ENCODE measurements around the gene MBD5. TPM values are rescaled to one million over a fixed set of nuclear protein-coding genes. Genes with fewer than 3 reads are reported as not detected.

MBD5 gene
- total RNA-seq, 1 donor from 2014 or later, result 36.6 TPM

DNA sequence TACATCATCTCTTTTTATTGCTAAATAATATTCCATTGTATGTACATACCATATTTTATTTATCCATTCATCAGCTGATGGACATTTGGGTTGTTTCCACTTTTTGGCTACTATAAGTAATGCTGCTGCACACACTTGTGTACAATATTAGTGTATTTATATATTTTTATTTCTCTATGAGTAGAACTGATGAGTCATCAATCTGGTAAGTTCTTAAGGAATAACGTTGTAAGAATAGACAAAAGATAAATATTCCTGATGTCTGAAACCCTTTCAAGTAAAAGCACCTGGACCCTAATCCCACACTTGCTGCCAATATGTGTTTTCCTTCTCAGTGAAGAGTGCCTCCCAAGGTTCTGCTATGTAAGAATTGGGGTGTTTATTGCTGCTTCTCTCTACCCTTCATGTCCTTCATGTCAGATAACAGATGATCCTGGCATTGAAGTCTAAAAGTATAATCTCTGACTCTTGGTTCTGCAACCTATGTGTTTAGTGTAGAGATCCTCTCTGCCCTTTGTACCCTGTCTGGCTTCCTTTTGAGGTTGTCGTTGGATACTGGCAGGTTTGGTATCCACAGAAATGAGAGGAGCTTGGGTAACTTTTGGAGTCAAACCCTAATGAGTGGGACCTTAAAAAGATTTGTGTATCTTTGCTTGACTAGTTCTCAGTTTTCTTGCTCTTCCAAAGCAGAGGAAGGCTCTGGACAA lies 330.7 kb downstream of the MBD5 start:
- no peak for ATAC-seq
- DNase-seq (ENCODE audit: missing footprints), result no peak
- intact Hi-C loops (cut with DNase I), result no loop called here

DNA sequence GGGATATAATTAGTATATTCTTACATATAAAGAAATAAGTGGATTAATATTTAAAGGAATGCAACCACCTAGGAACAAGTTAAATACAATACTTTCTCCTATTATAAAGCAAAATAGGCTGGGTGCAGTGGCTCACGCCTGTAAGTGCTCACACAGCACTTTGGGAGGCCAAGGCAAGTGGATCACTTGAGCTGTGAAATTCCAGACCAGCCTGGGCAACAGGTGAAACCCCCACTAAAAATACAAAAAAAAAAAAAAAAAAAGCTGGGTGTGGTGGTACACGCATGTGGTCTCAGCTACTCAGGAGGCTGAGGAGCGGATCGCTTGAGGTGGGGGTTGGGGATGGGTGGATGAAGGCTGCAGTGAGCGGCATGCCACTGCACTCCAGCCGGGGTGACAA lies 337.5 kb downstream of the MBD5 start:
- DNase-seq (ENCODE audit: missing footprints) (no peak), ATAC-seq (no peak)
- intact Hi-C loops (cut with DNase I), result no loop called here

DNA sequence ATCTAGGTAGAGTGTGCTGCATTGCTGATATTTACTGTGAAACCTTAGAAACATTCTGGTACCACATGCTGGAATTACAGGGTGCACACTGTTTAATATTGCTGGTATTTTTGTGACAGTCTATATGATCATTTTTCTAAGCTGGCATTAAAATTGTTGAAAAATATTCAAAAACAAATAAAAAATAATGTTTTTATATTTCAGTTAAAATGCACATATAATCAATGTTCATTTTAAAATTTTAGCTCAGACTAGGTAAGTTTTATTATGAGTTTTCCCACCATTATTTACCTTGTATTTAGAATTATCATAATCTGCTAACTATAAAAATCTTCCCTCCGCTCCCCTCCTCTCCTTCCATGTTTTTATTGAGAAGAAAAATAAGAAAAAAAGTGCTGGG lies 339.8 kb downstream of the MBD5 start:
- no peak for DNase-seq (ENCODE audit: missing footprints)
- ATAC-seq, result no peak
- intact Hi-C loops (cut with DNase I), result no loop called here

DNA sequence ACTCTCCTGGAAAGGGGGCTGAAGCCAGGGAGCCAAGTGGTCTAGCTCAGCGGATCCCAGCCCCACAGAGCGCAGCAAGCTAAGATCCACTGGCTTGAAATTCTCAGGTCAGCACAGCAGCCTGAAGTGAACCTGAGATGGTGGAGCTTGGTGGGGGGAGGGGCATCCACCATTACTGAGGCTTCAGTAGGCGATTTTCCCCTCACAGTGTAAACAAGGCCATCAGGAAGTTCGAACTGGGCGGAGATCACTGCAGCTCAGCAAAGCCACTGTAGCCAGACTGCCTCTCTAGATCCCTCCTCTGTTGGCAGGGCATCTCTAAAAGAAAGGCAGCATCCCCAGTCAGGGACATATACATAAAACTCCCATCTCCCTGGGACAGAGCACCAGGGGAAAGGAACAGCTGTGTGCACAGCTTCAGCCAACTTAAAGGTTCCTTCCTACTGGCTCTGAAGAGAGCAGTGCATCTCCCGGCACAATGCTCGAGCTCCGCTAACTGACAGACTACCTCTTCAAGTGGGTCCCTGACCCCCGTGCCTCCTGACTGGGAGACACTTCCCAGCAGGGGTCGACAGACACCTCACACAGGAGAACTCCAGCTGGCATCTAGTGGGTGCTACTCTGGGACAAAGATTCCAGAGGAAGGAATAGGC lies 341.4 kb downstream of the MBD5 start:
- ATAC-seq, result no peak
- DNase-seq (ENCODE audit: missing footprints), result no peak
- intact Hi-C loops (cut with DNase I), result no loop called here

DNA sequence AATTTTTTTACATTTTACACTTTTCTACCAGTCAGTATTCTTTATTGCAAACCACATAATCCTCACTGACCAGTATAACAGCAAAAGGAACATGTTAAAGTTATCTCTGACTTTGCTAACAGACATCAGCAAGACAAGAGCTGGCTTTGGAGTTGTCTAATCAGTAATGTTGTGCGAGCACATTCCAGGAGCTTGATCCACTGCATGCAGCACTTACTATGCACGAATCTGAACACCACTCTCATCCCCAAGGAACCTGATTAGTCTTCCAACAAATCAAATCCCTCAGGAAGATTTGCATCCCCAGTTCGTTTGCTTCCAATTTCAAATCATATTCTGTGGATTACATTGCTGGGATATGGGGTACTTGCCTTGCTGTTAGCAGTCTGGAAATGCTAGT lies 354.3 kb downstream of the MBD5 start:
- no peak for ATAC-seq
- intact Hi-C loops (cut with DNase I), result no loop called here
- DNase-seq (ENCODE audit: missing footprints), result no peak

DNA sequence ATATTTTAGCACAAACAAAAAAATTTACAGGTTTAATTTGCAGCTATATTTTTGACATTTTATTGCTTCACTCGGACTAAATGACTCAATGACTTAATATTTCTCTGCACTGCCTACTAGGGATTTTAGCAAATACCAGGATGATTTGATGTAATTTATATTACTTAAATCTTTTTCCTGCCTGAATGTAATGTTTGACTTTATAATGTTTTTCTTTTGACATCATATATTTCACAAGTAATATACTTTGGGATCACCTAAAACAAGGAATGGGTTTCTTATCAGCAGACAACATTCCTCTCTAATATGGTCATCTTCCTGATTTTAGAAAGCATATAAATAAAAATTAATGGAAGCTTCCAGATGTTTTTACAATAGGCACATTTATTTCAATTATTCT lies 370.4 kb downstream of the MBD5 start:
- intact Hi-C loops (cut with DNase I), result no loop called here
- DNase-seq (ENCODE audit: missing footprints) (no peak), ATAC-seq (no peak)

DNA sequence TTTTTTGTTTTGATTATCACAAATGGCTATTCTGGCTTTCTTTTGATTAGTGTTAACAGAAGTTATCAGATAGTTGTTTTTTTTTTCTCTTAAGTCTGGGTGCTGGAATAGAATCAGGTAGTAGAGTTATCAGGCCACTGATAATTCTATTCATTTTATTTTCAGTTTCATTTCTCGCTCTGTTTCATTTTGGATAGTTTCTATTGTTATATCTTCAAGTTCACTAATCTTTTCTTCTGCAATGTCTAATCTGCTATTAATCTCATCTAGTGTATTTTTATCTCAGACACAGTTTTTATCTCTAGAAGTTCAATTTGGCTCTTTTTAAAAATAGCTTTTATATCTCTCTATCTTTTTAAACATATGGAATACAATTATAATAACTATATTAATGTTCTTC lies 381.9 kb downstream of the MBD5 start:
- DNase-seq (ENCODE audit: missing footprints) (no peak), ATAC-seq (no peak)
- intact Hi-C loops (cut with DNase I), result no loop called here

DNA sequence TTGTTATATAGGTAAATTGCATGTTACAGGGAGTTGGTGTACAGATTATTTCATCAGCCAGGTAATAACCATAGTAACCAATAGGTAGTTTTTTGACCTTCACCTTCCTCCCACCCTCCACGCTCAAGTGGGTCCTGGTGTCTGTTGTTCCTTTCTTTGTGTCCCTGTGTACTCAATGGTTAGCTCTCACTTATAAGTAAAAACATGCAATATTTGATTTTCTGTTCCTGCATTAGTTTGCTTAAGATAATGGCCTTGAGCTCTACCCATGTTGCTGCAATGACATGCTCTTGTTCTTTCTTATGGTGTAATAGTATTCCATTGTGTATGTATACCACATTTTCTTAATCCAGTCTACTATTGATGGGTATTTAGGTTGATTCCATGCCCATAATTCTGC lies 390.0 kb downstream of the MBD5 start:
- ATAC-seq (no peak), DNase-seq (ENCODE audit: missing footprints) (no peak)
- intact Hi-C loops (cut with DNase I), result no loop called here

DNA sequence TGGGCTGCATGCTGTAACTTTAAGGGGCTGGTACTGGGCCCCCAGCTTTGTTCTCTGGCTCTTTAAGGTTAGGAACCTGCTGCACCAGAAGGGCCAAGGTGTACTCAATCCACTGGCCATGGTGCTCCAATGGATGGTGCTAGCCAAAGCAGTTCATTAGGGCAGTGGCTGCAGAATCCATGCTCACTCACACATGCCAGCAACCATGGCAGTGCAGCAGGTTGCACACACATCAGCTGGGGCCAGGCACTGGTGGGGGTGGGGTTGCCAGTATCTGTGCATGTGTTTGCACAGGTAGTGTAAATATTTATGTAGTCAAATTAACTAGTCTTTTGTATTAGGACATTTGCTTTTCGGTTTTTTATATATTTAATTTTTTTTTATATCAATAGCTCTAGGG lies 395.4 kb downstream of the MBD5 start:
- no peak for DNase-seq (ENCODE audit: missing footprints)
- ATAC-seq, result no peak
- intact Hi-C loops (cut with DNase I), result no loop called here

DNA sequence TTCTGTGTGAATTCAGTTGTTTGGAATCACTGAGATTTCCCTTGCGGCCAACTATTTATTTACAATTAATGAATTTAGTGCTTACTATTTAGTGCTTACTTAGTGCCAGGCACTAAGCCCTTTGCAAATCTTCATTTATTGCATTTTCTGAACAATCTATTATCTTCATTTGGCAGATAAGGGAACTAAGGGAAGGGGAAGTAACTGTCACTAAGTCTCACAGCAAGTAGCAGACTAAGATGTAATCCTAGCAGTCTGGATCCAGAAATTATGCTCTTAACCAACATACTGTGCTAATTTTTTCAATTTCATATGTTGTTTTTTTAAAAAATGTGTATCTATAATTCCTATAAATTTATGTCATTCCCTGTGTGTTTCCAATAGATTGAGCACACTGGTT lies 409.2 kb downstream of the MBD5 start:
- intact Hi-C loops (cut with DNase I), result no loop called here

DNA sequence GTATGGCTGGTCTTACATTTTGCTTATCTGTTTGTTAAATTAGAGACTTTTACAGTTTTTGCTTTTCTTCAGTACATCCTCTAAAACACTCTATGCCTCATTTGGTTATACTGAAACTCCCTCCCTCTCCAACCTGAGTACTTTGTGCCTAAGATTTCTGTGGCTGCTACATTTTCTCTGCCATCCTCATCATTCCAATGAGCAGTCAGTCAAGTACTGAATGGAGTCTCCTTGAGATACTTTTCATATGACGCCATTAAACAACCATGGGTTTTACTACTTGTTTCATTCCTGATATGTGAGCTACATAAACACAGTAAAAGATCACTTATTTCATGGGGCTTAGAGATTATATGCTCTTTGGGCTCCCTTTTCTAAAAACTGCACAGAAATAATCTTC lies 427.0 kb downstream of the MBD5 start:
- ATAC-seq, result no peak
- intact Hi-C loops (cut with DNase I), result no loop called here
- DNase-seq (ENCODE audit: missing footprints), result no peak

More for the DNA sequence above, 409.2 kb downstream of the MBD5 start:
- ATAC-seq, result no peak
- no peak for DNase-seq (ENCODE audit: missing footprints)

DNA sequence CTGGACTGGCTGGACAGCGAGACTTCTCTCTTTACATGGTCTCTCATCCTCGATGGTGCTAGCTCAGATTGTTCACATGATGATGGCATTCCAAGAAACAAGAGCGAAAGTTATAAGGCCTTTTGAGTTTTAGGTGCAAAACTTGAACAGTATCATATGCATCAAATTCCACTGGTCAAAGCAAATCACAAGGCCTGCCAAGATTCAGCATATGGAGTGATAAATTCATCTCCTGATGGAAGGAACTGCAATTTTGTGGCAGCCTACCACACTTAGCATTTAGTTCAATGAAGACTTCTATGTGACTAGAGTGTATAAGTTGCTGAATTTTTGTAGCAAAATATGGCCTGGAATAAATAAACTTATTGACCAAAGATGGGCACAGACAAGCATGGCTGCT lies 429.6 kb downstream of the MBD5 start:
- DNase-seq (ENCODE audit: missing footprints) (no peak), ATAC-seq (no peak)
- intact Hi-C loops (cut with DNase I), result no loop called here

DNA sequence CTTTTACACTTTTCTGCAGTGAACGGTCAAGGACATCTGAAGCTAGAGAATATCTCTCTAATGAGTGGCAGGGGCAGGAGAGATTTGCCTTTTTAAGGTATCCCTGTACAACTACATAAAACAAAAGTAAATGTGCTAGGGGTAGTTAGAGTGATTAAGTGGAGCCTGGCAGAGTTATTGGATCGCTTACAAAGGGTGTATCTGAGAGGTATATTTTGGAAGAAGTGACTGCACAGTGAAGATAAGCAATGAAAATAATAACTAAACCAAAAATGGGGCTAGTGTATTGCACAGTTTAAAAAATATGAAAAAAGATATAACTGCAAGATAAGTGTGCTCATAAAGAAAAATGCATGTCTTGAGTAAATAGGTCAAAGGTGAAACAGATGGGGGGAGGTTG lies 430.2 kb downstream of the MBD5 start:
- no peak for ATAC-seq
- DNase-seq (ENCODE audit: missing footprints), result no peak
- intact Hi-C loops (cut with DNase I), result no loop called here

DNA sequence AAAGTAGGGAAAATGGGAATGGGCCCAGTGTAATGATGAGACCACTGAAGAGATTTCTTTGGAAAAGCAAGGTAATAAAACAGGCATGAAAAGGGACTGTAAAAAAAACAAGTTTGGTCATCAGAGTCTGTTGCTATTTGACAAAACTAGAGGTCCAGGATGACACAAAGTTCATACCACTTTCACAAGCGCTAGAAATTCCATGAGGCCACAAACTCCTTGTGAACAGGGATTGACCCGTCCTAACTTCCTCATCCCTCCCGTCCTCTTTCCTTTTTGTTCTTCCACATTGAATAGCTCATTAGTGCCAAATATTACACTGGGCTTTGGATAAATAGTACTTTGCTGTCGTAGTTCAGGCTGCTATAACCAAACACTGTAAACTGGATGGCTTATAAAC lies 434.9 kb downstream of the MBD5 start:
- intact Hi-C loops (cut with DNase I), result no loop called here
- DNase-seq (ENCODE audit: missing footprints), result no peak
- ATAC-seq, result no peak

DNA sequence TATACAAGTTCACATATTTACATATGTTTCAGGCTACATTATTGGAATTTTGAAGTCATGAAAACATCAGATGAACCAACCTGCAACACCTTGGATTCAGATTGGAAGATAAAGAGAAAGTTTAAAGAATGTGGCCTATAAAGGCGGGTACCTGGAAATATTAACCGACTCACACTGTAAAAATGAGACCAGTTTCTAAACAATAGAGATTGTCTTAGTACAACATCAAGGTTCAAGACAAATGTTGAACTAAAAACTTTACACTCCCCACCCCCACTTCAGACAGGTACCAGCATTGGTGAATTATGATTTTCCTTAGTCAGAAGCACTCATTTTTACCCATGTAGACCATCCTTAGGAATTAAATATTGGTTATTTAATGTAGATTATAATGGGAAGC lies 437.3 kb downstream of the MBD5 start:
- no peak for ATAC-seq
- DNase-seq (ENCODE audit: missing footprints), result no peak
- intact Hi-C loops (cut with DNase I), result no loop called here

DNA sequence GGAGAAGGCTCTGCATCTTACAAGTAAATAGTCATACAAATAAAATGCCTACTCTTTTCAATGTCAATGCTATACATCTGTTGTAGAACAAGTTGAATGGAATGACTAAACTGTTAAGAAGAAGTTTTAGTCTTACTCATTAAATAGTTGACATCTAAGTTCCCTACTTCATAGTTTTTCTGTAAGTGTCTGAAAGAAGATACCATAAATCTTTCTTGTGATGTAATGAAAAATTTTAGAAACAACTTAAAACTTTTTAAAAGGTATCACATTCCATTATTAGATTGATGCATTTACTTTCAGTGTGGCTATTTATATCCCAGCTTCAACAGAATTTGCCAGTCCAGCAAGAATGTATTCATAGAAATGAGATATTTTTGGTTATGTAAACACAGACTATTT lies 438.5 kb downstream of the MBD5 start:
- ATAC-seq (no peak), DNase-seq (ENCODE audit: missing footprints) (no peak)
- intact Hi-C loops (cut with DNase I), result no loop called here

DNA sequence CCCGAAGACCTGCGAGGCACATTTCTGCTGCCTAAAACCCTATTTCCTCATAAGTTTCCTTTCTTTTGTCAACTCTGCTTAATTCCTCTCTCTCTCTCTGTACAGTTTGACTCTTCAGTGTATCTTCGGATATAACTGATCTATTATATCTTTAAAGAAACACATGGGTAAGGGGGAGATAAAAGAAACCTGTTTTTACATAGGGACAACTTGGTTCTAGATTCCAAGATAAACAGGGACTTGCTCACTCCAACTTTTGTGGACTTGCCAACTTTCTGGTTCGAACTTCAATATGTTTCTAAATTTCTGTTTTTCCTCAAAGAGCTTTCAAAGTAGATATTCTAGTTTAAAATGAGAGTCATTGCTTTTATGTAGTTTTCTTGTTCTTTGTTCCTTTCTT lies 441.0 kb downstream of the MBD5 start:
- DNase-seq (ENCODE audit: missing footprints) (no peak), ATAC-seq (no peak)
- intact Hi-C loops (cut with DNase I), result no loop called here

DNA sequence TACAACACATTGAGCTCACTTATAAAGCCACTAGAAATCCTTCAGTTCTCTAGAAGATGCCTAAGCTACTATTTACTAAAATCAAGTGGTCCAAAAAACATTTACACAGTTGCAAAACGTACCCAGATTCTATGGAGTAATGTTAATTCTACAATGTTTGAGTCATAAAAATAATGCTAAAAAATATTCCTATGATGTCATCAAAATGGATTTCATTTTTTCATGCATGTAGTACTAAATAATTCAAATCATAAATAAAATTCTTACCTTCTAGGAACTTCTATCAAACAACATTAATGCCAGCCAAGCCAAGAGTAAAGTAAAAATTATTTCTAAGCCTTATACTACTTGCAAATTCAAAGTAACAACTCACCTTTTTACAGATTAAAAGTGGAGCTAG lies 454.7 kb downstream of the MBD5 start:
- DNase-seq (ENCODE audit: missing footprints) (no peak), ATAC-seq (no peak)
- intact Hi-C loops (cut with DNase I), result no loop called here

DNA sequence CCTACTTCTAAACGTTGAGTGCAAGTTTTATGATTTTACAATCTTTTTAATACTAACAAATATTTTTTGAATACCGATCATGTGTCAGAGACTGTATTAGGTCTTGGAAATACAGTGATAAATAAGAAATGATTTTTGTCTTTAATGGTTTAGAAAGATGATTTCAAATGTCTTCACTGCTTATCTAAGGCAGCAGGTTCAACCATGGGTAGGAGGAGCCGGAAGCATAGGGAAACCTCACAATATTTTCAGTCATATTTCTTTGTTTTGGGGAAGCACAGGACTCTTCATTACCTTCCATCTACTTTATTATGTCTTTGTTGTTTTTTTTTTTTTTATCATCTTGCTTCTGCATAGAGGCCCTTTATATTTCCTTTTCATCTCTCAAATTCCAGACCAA lies 458.5 kb downstream of the MBD5 start:
- intact Hi-C loops (cut with DNase I), result no loop called here
- ATAC-seq (no peak), DNase-seq (ENCODE audit: missing footprints) (no peak)

DNA sequence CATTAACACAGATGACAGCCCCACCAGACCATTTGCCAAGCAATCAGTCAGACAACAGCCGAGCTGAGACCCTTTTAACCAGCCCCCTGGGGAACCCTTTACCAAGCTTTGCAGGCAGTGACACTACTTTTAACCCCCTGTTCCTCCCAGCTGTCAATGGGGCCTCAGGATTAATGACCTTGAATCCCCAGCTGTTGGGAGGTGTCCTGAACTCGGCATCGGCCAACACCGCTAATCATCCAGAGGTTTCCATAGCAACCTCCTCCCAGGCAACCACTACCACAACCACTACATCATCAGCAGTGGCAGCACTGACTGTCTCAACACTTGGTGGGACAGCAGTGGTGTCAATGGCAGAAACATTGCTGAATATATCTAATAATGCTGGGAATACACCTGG lies 462.8 kb downstream of the MBD5 start:
- no peak for ATAC-seq
- intact Hi-C loops (cut with DNase I), result no loop called here
- no peak for DNase-seq (ENCODE audit: missing footprints)

DNA sequence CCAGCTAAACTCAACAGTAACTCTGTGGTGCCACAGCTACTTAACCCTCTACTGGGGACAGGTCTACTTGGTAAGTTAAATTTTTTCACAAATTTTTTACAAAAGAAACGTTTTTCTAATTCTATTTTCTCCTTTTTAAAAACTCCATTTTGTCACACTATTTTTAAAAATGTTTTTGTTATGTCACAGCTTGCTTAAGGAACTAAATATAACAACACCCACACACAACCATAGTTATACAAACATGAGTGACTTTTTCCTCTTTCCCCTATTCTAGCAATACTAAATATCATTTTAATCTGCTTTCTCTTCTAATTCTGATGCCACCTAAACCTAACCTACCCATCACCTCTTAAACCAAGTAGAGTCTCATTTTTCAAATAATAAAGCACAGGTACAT lies 463.2 kb downstream of the MBD5 start:
- DNase-seq (ENCODE audit: missing footprints) (no peak), ATAC-seq (no peak)
- intact Hi-C loops (cut with DNase I), result no loop called here
